HG03196 (cell line): ENCODE data around the gene CRACR2A.

Experiments used
- ATAC-seq: cut with Tn5 transposase; IDR thresholded peaks from one replicate; pipeline ENCODE4 v1.9.1; 2021; ENCODE audit not compliant: unreplicated experiment

The CRACR2A gene

GRCh38 chr12:3727354-3727753, 25.6 kb downstream of the CRACR2A start:
- ATAC-seq: no peak

GRCh38 chr12:3726456-3726855, 26.5 kb downstream of the CRACR2A start:
- ATAC-seq: no peak

- no peak for ATAC-seq
Measured at GRCh38 chr12:3725388-3726115, 27.4 kb downstream of the CRACR2A start.

- no peak for ATAC-seq
Measured at GRCh38 chr12:3723916-3724805, 28.7 kb downstream of the CRACR2A start.

- no peak for ATAC-seq
Measured at GRCh38 chr12:3722368-3722767, 30.5 kb downstream of the CRACR2A start.

GRCh38 chr12:3720772-3721171, 32.1 kb downstream of the CRACR2A start:
- ATAC-seq: no peak

- ATAC-seq: no peak
Measured at GRCh38 chr12:3718100-3718499, 34.8 kb downstream of the CRACR2A start.

- no peak for ATAC-seq
Measured at GRCh38 chr12:3717283-3717898, 35.5 kb downstream of the CRACR2A start.

- ATAC-seq: no peak
Measured at GRCh38 chr12:3715999-3716398, 36.9 kb downstream of the CRACR2A start.

- no peak for ATAC-seq
Measured at GRCh38 chr12:3713947-3714346, 39.0 kb downstream of the CRACR2A start.

- ATAC-seq: no peak
Measured at GRCh38 chr12:3713483-3713882, 39.4 kb downstream of the CRACR2A start.

- no peak for ATAC-seq
Measured at GRCh38 chr12:3712209-3712992, 40.5 kb downstream of the CRACR2A start.

GRCh38 chr12:3705354-3705675, 47.6 kb downstream of the CRACR2A start:
- no peak for ATAC-seq

- no peak for ATAC-seq
Measured at GRCh38 chr12:3704512-3705353, 48.2 kb downstream of the CRACR2A start.

- ATAC-seq: no peak
Measured at GRCh38 chr12:3700861-3701260, 52.0 kb downstream of the CRACR2A start.

- ATAC-seq: no peak
Measured at GRCh38 chr12:3698218-3698974, 54.5 kb downstream of the CRACR2A start.

- ATAC-seq: no peak
Measured at GRCh38 chr12:3697311-3697870, 55.5 kb downstream of the CRACR2A start.

- ATAC-seq: no peak
Measured at GRCh38 chr12:3694673-3695072, 58.2 kb downstream of the CRACR2A start.
